CD1c-positive myeloid dendritic cell (primary cell): ENCODE results near the gene ASB4.

Experiments
- DNase-seq: peaks from one replicate; pipeline ENCODE4 v3.0.0-alpha.2; 2016; ENCODE audit errors: extremely low spot score

The ASB4 gene

GRCh38 chr7:95526128-95526738, 40.5 kb downstream of the ASB4 start:
- DNase-seq, result no peak

GRCh38 chr7:95527033-95527775, 41.5 kb downstream of the ASB4 start:
- peak; percentile 62 for DNase-seq

- DNase-seq, result no peak
Observed at GRCh38 chr7:95527776-95528250, 42.1 kb downstream of the ASB4 start.

GRCh38 chr7:95529701-95530100, 44.0 kb downstream of the ASB4 start:
- no peak for DNase-seq

GRCh38 chr7:95530881-95531280, 45.1 kb downstream of the ASB4 start:
- DNase-seq, result no peak

GRCh38 chr7:95531605-95532219, 46.0 kb downstream of the ASB4 start:
- DNase-seq, result no peak

GRCh38 chr7:95534796-95535195, 49.1 kb downstream of the ASB4 start:
- no peak for DNase-seq

GRCh38 chr7:95535662-95536061, 49.9 kb downstream of the ASB4 start:
- DNase-seq, result no peak

- no peak for DNase-seq
Observed at GRCh38 chr7:95536656-95537311, 51.0 kb downstream of the ASB4 start.

- DNase-seq, result no peak
Observed at GRCh38 chr7:95537468-95537867, 51.7 kb downstream of the ASB4 start.

- DNase-seq, result no peak
Observed at GRCh38 chr7:95539426-95539825, 53.7 kb downstream of the ASB4 start.

GRCh38 chr7:95540366-95540765, 54.6 kb downstream of the ASB4 start:
- no peak for DNase-seq

- DNase-seq, result no peak
Observed at GRCh38 chr7:95543312-95543711, 57.6 kb downstream of the ASB4 start.

- DNase-seq, result no peak
Observed at GRCh38 chr7:95544171-95544570, 58.4 kb downstream of the ASB4 start.

GRCh38 chr7:95545007-95545615, 59.4 kb downstream of the ASB4 start:
- DNase-seq, result peak; percentile 34

GRCh38 chr7:95545673-95546072, 59.9 kb downstream of the ASB4 start:
- DNase-seq, result no peak

- no peak for DNase-seq
Observed at GRCh38 chr7:95546647-95547046, 60.9 kb downstream of the ASB4 start.

- DNase-seq, result no peak
Observed at GRCh38 chr7:95547361-95548348, 61.9 kb downstream of the ASB4 start.

- no peak for DNase-seq
Observed at GRCh38 chr7:95549818-95550529, 64.2 kb downstream of the ASB4 start.

GRCh38 chr7:95550546-95550945, 64.8 kb downstream of the ASB4 start:
- no peak for DNase-seq
